ENCODE measurements around the gene SCIN.

GRCh38 chr7:12570534-12571461, at the start of gene SCIN:
- TF ChIP-seq CTCF (conservative IDR thresholded peaks at IDR 0.05; ENCODE audit: low read length) (no peak), EZH2phosphoT487 (IDR thresholded peaks at IDR 0.05; ENCODE audit: borderline replicate concordance, low read depth, low read length) (no peak)
